GM10248 (cell line): ENCODE measurements around the gene FBXO46.

Source experiments
- CTCF ChIA-PET: fragments of 300-600 bp; sonication (Branson Sonifier 250); formaldehyde crosslinking; extraction: SDS; loops from one replicate; lab custom pipeline; 2021; ENCODE audit warnings: antibody characterized with exemption; lab: Yijun Ruan, JAX
- POLR2A ChIA-PET: fragments of 350-650 bp; sonication (Branson Sonifier 250); formaldehyde crosslinking; extraction: SDS; loops from one replicate; lab custom pipeline; 2020; ENCODE audit warnings: antibody characterized with exemption; lab: Yijun Ruan, JAX
- DNase-seq: peaks from one replicate; pipeline ENCODE4 v3.0.0; 2012; ENCODE audit errors: extremely low spot score
- TF ChIP-seq, protein P1 (sequence below): IDR thresholded peaks from 2 replicates; pipeline ENCODE4 v1.5.1; 2012; ENCODE audit warnings: mild to moderate bottlenecking, low read depth; ENCODE audit errors: extremely low read depth, missing control alignments, control extremely low read depth

Gene FBXO46

DNA sequence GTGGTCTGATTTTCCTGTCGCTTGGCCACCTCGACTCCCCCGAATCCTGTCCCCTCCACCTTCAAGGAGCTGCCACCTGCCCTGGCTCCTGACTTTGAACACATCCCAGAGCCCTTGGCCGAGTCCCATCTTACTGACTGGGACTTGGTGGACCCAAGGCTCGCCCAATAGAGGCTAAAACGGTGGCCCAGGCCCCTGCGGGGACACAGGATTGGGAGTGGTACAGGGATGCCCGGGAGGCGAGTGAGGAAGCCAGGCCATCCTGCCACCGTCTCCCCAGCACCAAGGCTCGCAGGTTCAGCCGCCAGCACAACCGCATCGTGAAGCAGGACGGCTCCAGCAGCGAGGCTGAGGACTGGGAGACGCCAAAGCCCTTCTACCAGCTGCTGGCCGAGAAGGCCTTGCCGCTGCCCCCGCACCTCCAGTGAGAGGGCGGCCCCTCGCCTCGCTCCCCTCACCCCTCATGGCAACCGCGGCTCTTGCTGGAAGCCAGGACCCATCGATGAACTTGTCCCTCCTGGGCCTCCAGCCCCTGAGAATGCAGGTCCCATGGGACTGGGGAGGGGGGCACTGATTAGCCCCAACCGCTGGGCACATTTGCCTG, 33.1 kb upstream of the FBXO46 start:
- POLR2A ChIA-PET, result no interaction called here
- CTCF ChIA-PET, result interaction anchor here (2.8 kb wide), 1 partner anchor 54 kb away, joined by 9 read pairs; no protein-coding TSS in a partner anchor
- TF ChIP-seq, protein P1, sequence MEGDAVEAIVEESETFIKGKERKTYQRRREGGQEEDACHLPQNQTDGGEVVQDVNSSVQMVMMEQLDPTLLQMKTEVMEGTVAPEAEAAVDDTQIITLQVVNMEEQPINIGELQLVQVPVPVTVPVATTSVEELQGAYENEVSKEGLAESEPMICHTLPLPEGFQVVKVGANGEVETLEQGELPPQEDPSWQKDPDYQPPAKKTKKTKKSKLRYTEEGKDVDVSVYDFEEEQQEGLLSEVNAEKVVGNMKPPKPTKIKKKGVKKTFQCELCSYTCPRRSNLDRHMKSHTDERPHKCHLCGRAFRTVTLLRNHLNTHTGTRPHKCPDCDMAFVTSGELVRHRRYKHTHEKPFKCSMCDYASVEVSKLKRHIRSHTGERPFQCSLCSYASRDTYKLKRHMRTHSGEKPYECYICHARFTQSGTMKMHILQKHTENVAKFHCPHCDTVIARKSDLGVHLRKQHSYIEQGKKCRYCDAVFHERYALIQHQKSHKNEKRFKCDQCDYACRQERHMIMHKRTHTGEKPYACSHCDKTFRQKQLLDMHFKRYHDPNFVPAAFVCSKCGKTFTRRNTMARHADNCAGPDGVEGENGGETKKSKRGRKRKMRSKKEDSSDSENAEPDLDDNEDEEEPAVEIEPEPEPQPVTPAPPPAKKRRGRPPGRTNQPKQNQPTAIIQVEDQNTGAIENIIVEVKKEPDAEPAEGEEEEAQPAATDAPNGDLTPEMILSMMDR, result no peak
- no peak for DNase-seq

DNA sequence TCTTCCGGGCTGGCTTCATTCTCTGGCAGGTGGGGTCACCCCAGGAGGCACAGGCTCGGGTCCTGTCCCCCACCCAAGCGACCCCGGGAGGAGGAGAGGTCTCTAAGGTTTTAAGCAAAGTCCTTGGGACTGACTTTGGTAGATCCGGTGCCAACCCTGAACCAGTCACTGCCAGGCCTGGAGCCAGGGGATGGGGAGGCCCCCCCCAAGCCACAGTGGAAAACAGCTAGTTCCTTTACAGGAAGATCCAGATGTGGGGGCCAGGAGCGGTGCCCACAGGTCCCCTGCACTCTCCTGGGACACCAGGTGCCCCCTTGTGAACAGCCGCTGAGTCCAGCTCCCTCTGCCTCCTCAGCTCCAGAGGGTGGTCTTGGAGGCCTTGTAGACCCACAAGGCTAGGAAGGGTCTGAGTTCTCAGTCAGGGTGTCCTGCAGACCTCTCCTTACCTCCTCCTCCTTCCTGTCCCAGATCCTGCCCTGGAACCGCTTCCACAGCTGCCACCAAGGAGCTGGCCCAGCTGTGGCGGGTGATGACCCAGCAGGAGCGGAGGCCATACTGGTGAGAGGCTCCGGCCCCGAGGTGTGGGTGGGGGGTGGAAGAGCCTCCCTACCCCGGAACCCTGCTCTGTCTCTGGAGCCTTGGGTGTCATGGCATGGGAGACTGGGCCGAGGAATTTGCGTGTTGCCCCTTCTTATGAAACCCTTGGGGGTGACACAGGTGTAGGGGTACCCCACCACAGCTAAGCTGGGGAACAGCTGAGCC, 32.4 kb upstream of the FBXO46 start:
- CTCF ChIA-PET, result interaction anchor here (1.8 to 2.8 kb wide), 2 partner anchors 16 to 54 kb away, joined by 4 to 9 read pairs; no protein-coding TSS in a partner anchor

DNA sequence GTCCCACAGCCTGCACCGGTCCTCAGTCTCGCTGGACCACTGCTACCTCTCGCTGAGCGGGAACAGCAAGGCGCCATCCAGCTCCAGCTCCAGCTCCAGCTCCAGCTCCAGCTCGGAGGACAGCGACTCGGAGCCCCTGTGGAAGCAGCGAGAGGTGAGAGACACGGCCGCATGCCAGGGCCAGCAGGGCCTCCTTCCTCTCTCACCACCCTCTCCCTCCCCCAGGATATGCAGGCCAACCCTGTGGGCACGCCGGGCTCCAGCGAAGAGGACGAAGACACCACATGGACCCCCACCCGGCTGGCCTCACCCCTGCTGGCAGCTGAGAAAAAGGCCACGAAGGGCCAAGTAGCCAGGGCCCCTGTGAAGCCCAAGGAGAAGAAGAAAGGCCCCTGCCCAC, 31.0 kb upstream of the FBXO46 start:
- DNase-seq, result no peak
- TF ChIP-seq, protein P1, result no peak
- ChIA-PET POLR2A (no interaction called here), CTCF (interaction anchor here (1.1 to 2.8 kb wide), 3 partner anchors 17 to 56 kb away, joined by 3 to 9 read pairs (median 4); no protein-coding TSS in a partner anchor)

More for the DNA sequence above, 32.4 kb upstream of the FBXO46 start:
- TF ChIP-seq, protein P1, result no peak
- DNase-seq, result no peak
- POLR2A ChIA-PET, result no interaction called here

DNA sequence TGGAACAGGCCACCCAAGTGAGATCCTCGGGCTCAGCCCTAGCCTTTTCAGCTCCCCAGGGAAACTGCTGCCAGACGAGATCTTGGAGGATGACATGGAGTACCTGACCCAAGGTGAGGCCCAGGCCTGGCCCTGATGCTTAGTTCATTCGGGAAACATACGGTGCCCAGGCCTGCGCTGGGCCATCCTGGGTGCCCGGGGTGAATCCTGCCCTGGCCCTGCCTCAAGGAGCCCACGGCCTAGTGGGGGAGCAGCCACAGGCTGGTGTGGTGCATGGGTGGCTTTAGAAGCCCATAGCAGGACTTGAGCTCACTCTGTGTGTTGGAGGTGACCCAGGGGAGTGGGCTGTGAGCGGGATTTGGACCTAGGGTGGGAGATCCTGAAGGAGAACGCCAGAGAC, 28.2 kb upstream of the FBXO46 start:
- CTCF ChIA-PET, result interaction anchor here (0.9 to 4.0 kb wide), 2 partner anchors 10 to 20 kb away, joined by 3 to 19 read pairs; partner anchors contain the start of gene SIX5
- POLR2A ChIA-PET, result no interaction called here
- no peak for DNase-seq
- TF ChIP-seq, protein P1, result no peak

DNA sequence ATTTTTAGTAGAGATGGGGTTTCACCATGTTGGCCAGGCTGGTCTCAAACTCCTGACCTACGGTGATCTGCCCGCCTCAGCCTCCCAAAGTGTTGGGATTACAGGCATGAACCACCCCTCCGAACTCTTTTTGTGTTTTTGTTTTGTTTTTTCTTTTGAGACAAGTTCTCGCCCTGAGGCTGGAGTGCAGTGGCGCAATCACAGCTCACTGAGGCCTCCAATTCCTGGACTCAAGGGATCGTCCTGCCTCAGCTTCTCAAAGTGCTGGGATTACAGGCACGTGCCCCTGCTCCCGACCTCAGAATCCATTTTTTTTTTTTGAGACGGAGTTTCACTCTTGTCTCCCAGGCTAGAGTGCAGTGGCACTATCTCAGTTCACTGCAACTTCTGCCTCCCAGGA, 27.0 kb upstream of the FBXO46 start:
- CTCF ChIA-PET, result interaction anchor here (4.0 kb wide), 1 partner anchor 12 kb away, joined by 19 read pairs; the partner anchor contains the start of gene SIX5
- DNase-seq, result no peak
- TF ChIP-seq, protein P1, result no peak
- POLR2A ChIA-PET, result interaction anchor here (1.0 kb wide), 1 partner anchor 11 kb away, joined by 9 read pairs; the partner anchor contains the start of gene SIX5

DNA sequence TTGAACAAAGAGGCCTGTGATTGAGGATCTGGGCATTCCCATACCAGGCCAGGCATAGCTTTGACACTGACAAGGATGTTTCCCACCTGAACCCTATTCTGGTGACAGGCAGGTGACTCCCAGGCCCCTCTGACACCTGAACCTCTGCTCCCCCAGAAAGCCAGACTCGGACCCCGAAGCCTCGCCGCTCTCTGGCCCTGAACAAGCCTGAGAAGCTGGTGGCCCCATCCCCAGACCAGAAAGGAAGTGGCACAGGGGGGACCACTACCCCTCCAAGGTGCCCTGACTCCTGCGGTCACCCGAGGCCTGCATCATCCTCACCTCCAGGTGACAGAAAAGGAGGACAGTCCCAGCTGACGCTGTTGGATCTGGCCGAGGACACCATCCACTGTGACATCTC, 23.6 kb upstream of the FBXO46 start:
- no peak for DNase-seq
- TF ChIP-seq, protein P1, result no peak
- ChIA-PET POLR2A (no interaction called here), CTCF (interaction anchor here (1.7 to 4.5 kb wide), 2 partner anchors 14 to 25 kb away, joined by 3 to 30 read pairs; partner anchors contain the start of gene SIX5)
